Lower leg skin (tissue), 3 donors: Measurements from ENCODE around the gene RTN3.

Source experiments
- CTCF ChIP-seq, 3 donors: fragments of 450-650 bp; IDR thresholded peaks; one replicate each; pipeline ENCODE4 v1.5.1; 2016; ENCODE audit warnings: antibody characterized with exemption in 3 of 3, mild to moderate bottlenecking in 3 of 3, moderate library complexity in 2 of 3
- POLR2A ChIP-seq, 2 donors: fragments of 450-650 bp; IDR thresholded peaks; one replicate each; pipeline ENCODE4 v1.6.1; 2016 to 2017; ENCODE audit warnings: antibody characterized with exemption in 2 of 2, mild to moderate bottlenecking in 1 of 2, moderate library complexity in 1 of 2

- TF ChIP-seq CTCF (IDR thresholded peaks at IDR 0.05): no peak
- TF ChIP-seq POLR2A (IDR thresholded peaks at IDR 0.05): no peak
Measured at GRCh38 chr11:63666874-63667273, 14.4 kb upstream of the RTN3 start.
